Measurements from ENCODE around the gene ZCCHC13. TPM values are rescaled to one million over a fixed set of nuclear protein-coding genes. Genes with fewer than 3 reads are reported as not detected.

ZCCHC13 gene
- total and polyA plus RNA-seq, 12 donors: not detected

GRCh38 chrX:74291577-74291963 lies 12.4 kb upstream of the ZCCHC13 start:
- Histone ChIP-seq H3K27me3 (no peaks in the 10 kb centered on the region), H3K4me3 (peak overlapping the region in 3 of 4 donors; percentile 36 to 73 (median 40)), H3K27ac (peak overlapping the region; percentile 40 to 95 (median 88)), H3K4me1 (replicated peaks in 1 of 2) (peaks cover 0 to 13% of the 10 kb centered on the region in 2 donors), H3K36me3 (replicated peaks in 1 of 2) (no peaks in the 10 kb centered on the region), H3K9me3 (replicated peaks in 1 of 3) (no peaks in the 10 kb centered on the region)
- no peak for DNase-seq
- intact Hi-C loops (cut with DNase I): no loop called here
- TF ChIP-seq POLR2A (IDR thresholded peaks at IDR 0.05) (no peak), CTCF (IDR thresholded peaks at IDR 0.05) (no peak)
- 0 to 28% (median 13%) methylated on average over 6 of the region's 6 CpGs for WGBS, 4 donors

GRCh38 chrX:74291964-74292807 lies 11.8 kb upstream of the ZCCHC13 start:
- WGBS, 4 donors: 0 to 19% (median 8%) methylated on average over 8 to 42 of the region's 42 CpGs
- Histone ChIP-seq H3K27me3 (peaks cover 4% of the 10 kb centered on the region), H3K9me3 (replicated peaks in 1 of 3) (no peaks in the 10 kb centered on the region), H3K4me3 (peak overlapping the region in 3 of 4 donors; percentile 36 to 73 (median 40)), H3K27ac (peak overlapping the region; percentile 40 to 95 (median 88)), H3K36me3 (replicated peaks in 1 of 2) (no peaks in the 10 kb centered on the region), H3K4me1 (replicated peaks in 1 of 2) (peaks cover 0 to 13% of the 10 kb centered on the region in 2 donors)
- intact Hi-C loops (cut with DNase I): no loop called here
- peak; percentile 37 to 73 for TF ChIP-seq POLR2A (IDR thresholded peaks at IDR 0.05)
- no peak for TF ChIP-seq CTCF (IDR thresholded peaks at IDR 0.05)
- peak; percentile 80 to 95 (median 88) for DNase-seq

- intact Hi-C loops (cut with DNase I): no loop called here
Observed at GRCh38 chrX:74292808-74293123, 11.2 kb upstream of the ZCCHC13 start.

More at GRCh38 chrX:74292808-74293123, 11.2 kb upstream of the ZCCHC13 start:
- peaks cover 4% of the 10 kb centered on the region for H3K27me3 ChIP-seq
- H3K27ac ChIP-seq: peak overlapping the region; percentile 40 to 95 (median 88)
- TF ChIP-seq POLR2A (IDR thresholded peaks at IDR 0.05) (no peak), CTCF (IDR thresholded peaks at IDR 0.05) (no peak)
- peak overlapping the region in 3 of 4 donors; percentile 36 to 73 (median 40) for H3K4me3 ChIP-seq
- no peak for DNase-seq
- no peaks in the 10 kb centered on the region for H3K36me3 ChIP-seq (replicated peaks in 1 of 2)
- no peaks in the 10 kb centered on the region for H3K9me3 ChIP-seq (replicated peaks in 1 of 3)
- 0 to 22% (median 10%) methylated on average over 9 of the region's 9 CpGs for WGBS, 4 donors
- H3K4me1 ChIP-seq (replicated peaks in 1 of 2): peaks cover 0 to 13% of the 10 kb centered on the region in 2 donors

All from adrenal gland (tissue), 12 donors.